AG09319 (cell line): Measurements from ENCODE around the gene PTPRM.

Source experiments
- DNase-seq: peaks from one replicate; pipeline ENCODE4 v3.0.0-alpha.2; 2010; ENCODE audit warnings: low read depth; ENCODE audit errors: extremely low read depth
- TF ChIP-seq, protein P1 (sequence below): IDR thresholded peaks from 2 replicates; pipeline ENCODE4 v1.5.1; 2011; ENCODE audit warnings: low read depth, mild to moderate bottlenecking, inconsistent platforms, low read length, moderate library complexity

The PTPRM gene

DNA sequence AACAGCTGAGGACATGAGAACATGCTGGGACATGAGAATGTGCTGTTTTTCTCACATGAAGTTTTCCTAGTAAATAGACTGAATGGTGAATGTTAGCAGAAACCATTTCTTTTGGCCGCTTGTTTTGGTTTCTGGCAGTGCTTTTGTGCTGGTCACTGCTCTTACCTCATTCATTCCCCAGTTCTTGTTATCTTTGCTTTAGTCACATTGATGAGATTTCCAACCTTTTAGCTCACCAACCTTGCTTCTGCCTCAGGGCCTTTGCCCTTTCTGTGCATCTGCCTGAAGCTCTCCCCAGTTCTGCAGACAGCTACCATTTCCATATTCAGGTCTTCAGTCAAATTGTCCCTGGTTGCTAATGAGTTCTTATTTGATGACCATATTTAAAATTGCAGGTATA, 91.6 kb downstream of the PTPRM start:
- TF ChIP-seq, protein P1, sequence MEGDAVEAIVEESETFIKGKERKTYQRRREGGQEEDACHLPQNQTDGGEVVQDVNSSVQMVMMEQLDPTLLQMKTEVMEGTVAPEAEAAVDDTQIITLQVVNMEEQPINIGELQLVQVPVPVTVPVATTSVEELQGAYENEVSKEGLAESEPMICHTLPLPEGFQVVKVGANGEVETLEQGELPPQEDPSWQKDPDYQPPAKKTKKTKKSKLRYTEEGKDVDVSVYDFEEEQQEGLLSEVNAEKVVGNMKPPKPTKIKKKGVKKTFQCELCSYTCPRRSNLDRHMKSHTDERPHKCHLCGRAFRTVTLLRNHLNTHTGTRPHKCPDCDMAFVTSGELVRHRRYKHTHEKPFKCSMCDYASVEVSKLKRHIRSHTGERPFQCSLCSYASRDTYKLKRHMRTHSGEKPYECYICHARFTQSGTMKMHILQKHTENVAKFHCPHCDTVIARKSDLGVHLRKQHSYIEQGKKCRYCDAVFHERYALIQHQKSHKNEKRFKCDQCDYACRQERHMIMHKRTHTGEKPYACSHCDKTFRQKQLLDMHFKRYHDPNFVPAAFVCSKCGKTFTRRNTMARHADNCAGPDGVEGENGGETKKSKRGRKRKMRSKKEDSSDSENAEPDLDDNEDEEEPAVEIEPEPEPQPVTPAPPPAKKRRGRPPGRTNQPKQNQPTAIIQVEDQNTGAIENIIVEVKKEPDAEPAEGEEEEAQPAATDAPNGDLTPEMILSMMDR, result no peak
- DNase-seq, result no peak

DNA sequence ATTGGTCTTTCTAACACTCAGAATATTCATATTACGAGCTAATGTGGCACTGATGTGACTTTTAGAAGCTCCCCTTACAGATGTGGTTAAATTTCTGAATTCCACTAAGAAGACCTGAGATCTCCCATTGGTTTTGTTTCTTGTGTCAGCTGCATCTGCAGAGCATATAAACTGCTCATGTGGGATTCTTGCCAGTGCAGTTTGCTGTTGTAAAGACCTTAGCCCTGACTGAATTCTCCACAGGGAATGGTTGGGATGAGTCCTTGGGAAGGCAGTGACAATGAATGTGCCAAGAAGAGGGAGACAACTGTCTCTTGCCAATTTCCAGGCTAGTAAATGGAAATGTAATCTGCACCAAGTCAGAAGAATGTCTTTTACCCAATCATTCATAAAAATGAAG, 94.1 kb downstream of the PTPRM start:
- DNase-seq, result no peak
- TF ChIP-seq, protein P1, result no peak

DNA sequence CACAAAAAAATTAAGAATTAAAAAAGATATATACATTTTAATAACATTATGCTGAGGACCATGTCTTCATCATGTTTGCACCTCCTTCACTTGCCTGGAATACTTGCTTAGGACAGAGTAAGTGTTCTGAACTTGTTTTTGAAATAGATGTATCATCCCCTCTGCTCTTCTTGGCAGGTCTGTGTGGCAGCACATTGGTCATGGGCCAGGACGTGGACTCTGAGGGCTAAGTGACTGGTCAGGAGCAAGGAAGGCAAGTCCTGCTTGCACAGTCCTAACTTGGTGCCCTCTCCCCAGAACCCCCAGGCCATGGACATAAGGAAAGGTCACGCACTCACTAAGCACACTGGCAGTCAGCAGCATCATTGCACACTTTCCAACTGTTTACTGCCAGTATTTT, 95.8 kb downstream of the PTPRM start:
- no peak for DNase-seq
- TF ChIP-seq, protein P1, result no peak

DNA sequence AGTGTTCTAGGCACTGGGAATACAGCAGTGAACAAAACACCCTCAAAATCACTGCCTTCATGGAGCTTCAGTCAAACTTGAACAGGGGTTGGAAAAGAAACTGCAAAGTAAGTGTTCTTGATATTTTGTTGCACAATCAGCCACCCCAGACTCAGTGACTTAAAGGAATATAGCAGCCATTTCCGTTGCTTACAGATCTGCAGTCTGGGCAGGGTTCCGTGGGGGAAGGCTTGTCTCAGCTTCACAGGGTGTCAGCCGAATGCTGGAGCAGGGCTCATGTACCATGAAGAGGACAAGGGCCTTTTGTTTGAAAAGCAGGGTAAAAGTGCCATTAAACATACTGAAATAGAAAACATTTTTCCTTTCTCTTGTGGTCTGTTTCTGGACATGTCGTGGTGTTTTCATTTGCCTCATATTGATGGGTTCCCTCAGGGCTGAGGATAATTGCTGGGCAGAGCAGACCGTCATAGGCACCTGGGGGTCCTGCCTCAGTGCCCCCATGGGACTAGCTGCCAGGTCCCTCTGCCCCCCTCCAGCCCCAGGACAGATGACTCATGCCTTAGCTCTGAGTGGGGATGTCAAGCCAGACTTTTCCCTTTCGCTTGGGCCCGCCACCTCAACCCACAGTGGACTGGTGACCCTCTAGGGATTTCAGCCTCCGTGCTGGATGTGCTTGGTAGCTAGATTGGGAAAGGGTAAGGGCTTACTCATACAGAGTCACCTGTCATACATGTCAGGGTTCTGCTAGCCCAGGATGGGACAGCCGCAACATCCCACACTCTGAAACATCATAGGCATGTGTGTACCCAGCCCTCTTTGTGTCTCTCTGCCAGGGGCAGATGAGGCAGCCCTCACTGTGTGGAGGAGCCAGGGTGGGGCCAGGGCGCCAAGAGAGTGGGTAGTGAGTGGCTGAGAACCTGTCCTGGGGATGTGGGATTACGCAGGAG, 96.5 kb downstream of the PTPRM start:
- DNase-seq, result no peak
- TF ChIP-seq, protein P1, result no peak

DNA sequence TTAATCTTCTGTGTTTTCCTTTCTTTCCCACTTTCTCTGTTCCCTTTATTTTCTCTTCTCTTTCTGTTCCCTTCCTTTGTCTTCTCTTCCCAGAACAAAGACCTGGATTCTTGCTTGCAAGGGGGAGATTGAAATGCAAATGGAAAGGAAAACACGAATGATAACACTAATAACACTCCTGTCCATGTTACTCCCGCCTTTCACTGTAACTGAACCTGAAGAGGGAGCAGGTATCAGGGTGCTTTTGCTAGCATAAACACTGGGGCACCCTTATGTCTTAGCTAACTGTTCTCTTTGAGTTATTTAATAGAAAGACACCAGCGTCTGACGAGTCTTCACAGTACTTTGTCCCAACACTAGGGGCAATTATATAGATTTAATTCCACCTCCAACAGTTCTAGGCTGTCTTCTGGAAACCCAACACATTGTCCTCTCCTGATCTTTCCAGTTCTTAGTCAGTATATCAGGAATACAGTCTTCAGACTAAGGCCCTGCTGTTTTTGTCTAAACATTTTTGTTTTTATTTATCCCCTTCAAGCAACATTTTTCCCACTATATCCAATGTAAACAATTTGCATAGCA, 99.2 kb downstream of the PTPRM start:
- TF ChIP-seq, protein P1, result no peak
- DNase-seq, result no peak

DNA sequence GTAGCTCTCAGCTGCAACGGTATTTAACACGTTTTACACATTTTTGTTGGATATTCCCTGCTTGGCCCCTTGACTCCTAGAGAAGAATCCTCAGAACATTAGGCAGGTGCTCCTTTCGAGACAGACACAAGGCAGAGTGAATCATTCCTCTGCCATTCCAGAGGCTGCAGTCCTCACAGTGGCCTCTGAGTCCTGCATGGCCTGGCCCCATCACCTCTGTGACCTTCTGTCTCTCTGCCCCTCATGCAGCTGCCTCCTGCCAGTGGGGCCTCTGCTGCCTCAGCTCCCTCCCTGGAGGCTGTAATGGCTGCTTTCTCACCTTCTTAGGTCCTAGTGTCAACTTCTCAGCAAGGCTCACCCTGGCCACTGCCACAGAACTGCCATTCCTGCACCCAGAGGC, 101.3 kb downstream of the PTPRM start:
- DNase-seq, result no peak
- TF ChIP-seq, protein P1, result no peak

DNA sequence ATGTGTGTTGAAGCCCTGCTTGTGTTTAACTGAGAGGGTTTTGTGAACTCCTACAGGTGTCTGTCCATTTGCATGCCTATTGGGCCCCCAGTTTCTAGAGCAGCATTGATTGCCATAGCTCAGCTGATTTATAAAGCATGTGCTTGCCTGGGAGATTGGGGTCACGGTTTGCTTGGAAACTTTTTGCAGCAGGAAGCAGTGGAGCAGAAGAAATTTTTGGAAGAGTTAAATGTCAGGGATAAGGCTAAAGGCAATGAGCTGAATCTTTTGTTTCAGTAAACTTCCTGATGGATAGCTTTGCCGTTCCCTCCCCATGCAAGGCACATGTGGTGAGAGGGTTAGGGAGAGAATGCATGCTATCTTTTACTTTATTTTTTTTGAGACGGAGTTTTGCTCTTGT, 102.2 kb downstream of the PTPRM start:
- TF ChIP-seq, protein P1, result no peak
- DNase-seq, result no peak
